HFFc6 (cell line): Measurements from ENCODE around the gene RADIL. TPM values are rescaled to one million over a fixed set of nuclear protein-coding genes. Genes with fewer than 3 reads are reported as not detected.

ENCODE experiments used
- DNase-seq: peaks from one replicate; pipeline ENCODE4 v3.0.0-alpha.2; 2018
- H3K27ac Mint-ChIP-seq: 2 replicates; pipeline ENCODE4 v1.8.0; 2020; ENCODE audit warnings: mild to moderate bottlenecking, mixed read lengths
- H3K27me3 Mint-ChIP-seq: 2 replicates; pipeline ENCODE4 v1.8.0; 2021; ENCODE audit warnings: mild to moderate bottlenecking, moderate library complexity, mixed read lengths; ENCODE audit not compliant: insufficient read depth
- H3K36me3 Mint-ChIP-seq: 2 replicates; pipeline ENCODE4 v1.8.0; 2021; ENCODE audit warnings: low read depth, mixed read lengths
- H3K4me1 Mint-ChIP-seq: 2 replicates; pipeline ENCODE4 v1.8.0; 2020; ENCODE audit warnings: low read depth, mixed read lengths
- H3K4me3 Mint-ChIP-seq: 2 replicates; pipeline ENCODE4 v1.8.0; 2020; ENCODE audit warnings: mild to moderate bottlenecking, moderate library complexity, mixed read lengths
- H3K9me3 Mint-ChIP-seq: 2 replicates; pipeline ENCODE4 v1.8.0; 2020; ENCODE audit warnings: mild to moderate bottlenecking, mixed read lengths
- total RNA-seq, 6 experiments: library from RNA; stranded (reverse); fragmentation: NEBNext Ultra II Directional; extraction: Animal tissue kit (Norgen Biotek cat#: 25700); gene quantifications; 2 replicates in 1 of 6; 3 replicates in 5 of 6; pipeline ENCODE4 v1.2.3, GENCODE V29; 2021
- TF ChIP-seq, protein P1 (sequence below): fragments of 200-600 bp; sonication (generic); IDR thresholded peaks from 2 replicates; pipeline ENCODE4 v1.5.0; 2021; ENCODE audit warnings: antibody characterized with exemption, mild to moderate bottlenecking

Gene RADIL
- total RNA-seq, 6 experiments from 2014 or later, result 0.09 to 0.43 (median 0.24) TPM

DNA sequence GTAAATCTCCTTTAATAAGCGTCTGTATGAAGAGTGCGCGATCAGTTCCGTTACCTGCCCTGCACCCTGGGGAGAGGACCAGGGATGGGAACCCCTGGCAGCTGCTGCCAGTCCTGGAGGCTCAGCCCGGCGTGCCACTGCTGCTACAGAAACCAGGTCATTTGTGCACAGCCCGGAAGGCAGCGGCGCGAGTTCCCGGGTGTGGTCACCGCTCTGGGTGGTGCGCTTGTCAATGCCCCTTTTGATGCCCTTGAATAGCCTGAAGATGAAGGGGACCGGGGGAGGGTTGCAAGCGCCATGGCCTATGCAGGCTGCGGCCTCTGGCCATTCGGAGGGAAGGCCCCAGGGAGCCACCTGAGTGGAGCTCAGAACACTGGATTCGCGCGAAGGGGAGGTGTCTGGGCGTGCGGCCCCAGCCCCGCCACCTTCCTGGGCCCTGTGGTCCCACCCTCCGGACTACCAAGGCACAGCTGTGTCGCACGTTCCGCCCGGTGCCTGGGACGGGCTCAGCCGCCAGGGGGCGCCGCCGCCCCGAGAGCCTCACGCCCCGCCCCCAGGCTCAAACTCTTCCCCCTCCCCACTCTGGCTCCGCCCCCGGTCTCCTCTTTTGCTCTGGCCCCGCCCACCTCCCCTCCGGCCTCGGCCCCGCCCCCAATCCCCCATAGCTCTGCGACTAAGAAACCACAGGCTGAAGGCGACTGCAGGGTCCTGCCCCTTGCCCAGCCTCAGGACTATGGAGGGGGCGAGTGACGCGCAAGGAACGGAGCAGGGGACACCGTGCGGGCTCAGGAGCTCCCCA lies 91.6 kb downstream of the RADIL start:
- H3K9me3 Mint-ChIP-seq, result no peaks in the 10 kb centered on the region
- no peak for DNase-seq
- H3K27ac Mint-ChIP-seq, result no peak overlapping the region

GRCh38 chr7:4791101-4791737 lies 92.3 kb downstream of the RADIL start:
- Mint-ChIP-seq H3K36me3 (peaks cover 16% of the 10 kb centered on the region), H3K27me3 (no peaks in the 10 kb centered on the region; the same call in 1 of the 2 replicates), H3K27ac (no peak overlapping the region), H3K4me1 (no peaks in the 10 kb centered on the region), H3K4me3 (no peak overlapping the region), H3K9me3 (no peaks in the 10 kb centered on the region)
- no peak for DNase-seq
- TF ChIP-seq, protein P1, sequence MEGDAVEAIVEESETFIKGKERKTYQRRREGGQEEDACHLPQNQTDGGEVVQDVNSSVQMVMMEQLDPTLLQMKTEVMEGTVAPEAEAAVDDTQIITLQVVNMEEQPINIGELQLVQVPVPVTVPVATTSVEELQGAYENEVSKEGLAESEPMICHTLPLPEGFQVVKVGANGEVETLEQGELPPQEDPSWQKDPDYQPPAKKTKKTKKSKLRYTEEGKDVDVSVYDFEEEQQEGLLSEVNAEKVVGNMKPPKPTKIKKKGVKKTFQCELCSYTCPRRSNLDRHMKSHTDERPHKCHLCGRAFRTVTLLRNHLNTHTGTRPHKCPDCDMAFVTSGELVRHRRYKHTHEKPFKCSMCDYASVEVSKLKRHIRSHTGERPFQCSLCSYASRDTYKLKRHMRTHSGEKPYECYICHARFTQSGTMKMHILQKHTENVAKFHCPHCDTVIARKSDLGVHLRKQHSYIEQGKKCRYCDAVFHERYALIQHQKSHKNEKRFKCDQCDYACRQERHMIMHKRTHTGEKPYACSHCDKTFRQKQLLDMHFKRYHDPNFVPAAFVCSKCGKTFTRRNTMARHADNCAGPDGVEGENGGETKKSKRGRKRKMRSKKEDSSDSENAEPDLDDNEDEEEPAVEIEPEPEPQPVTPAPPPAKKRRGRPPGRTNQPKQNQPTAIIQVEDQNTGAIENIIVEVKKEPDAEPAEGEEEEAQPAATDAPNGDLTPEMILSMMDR, result no peak

More for the DNA sequence above, 91.6 kb downstream of the RADIL start:
- Mint-ChIP-seq H3K36me3 (peaks cover 16% of the 10 kb centered on the region), H3K4me3 (no peak overlapping the region), H3K4me1 (no peaks in the 10 kb centered on the region), H3K27me3 (peaks cover 3% of the 10 kb centered on the region)
- TF ChIP-seq, protein P1, result peak; percentile 74

DNA sequence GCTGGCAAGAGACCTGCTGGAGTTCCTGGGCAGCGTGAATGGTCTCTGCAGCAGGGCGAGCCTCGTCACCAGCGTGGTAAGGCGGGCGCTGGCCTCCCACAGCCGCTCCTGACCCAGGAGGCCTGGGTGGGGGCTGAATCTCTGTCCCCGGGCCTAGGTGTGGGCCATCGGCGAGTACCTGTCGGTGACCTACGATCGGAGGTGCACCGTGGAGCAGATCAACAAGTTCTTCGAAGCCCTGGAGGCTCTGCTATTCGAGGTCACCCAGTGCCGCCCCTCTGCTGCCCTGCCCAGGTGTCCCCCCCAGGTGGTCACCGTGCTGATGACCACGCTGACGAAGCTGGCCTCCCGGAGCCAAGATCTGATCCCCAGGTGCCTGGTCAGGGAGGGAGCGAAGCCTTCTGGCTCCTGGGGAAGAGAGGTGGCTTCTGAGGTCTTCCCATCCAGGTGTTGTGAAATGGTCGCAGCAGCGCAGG lies 93.0 kb downstream of the RADIL start:
- H3K27ac Mint-ChIP-seq, result no peak overlapping the region
- no peak for DNase-seq
- H3K4me1 Mint-ChIP-seq, result no peaks in the 10 kb centered on the region
- H3K4me3 Mint-ChIP-seq, result no peak overlapping the region
- TF ChIP-seq, protein P1, result no peak
- no peaks in the 10 kb centered on the region for H3K9me3 Mint-ChIP-seq
- H3K27me3 Mint-ChIP-seq, result no peaks in the 10 kb centered on the region; the same call in 1 of the 2 replicates
- H3K36me3 Mint-ChIP-seq, result peaks cover 16% of the 10 kb centered on the region

DNA sequence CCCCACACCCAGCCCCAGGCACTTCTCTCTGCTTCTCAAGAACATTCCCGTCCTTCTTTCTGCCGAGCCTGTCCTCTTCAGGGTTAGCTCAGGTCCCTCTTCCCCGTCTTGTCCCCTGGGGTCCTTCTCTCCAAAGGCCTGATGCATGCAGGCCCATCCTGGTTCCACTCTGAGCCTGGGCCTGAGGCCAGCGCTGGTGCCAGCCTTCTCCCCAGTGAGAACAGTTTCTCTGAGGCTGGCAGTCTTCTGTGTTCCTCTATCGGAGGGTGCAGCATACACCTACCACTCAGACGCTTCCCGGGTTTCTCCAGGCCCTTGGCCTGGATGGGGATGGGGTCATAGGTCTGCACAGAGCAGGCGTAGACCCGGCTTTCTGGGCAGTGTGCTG lies 93.4 kb downstream of the RADIL start:
- H3K9me3 Mint-ChIP-seq, result no peaks in the 10 kb centered on the region
- H3K36me3 Mint-ChIP-seq, result peaks cover 16% of the 10 kb centered on the region
- H3K27ac Mint-ChIP-seq, result no peak overlapping the region
- H3K4me3 Mint-ChIP-seq, result no peak overlapping the region
- TF ChIP-seq, protein P1, result no peak
- H3K27me3 Mint-ChIP-seq, result no peaks in the 10 kb centered on the region; the same call in 1 of the 2 replicates
- H3K4me1 Mint-ChIP-seq, result no peaks in the 10 kb centered on the region
- no peak for DNase-seq

GRCh38 chr7:4789194-4790077 lies 94.1 kb downstream of the RADIL start:
- Mint-ChIP-seq H3K27ac (no peak overlapping the region), H3K9me3 (no peaks in the 10 kb centered on the region), H3K4me3 (no peak overlapping the region), H3K36me3 (peaks cover 13% of the 10 kb centered on the region), H3K27me3 (no peaks in the 10 kb centered on the region; the same call in 1 of the 2 replicates), H3K4me1 (no peaks in the 10 kb centered on the region)
- TF ChIP-seq, protein P1, result no peak
- DNase-seq, result no peak
